Measurements from ENCODE around the gene GALNT4.

GRCh38 chr12:89475203-89475990 is 49.2 kb downstream of the GALNT4 start:
- TF ChIP-seq EZH2 (IDR thresholded peaks at IDR 0.05; ENCODE audit: low read length) (no peak), CTCF (optimal IDR thresholded peaks at IDR 0.05 in 1 of 3, IDR thresholded peaks at IDR 0.05 in 1 of 3, conservative IDR thresholded peaks at IDR 0.05 in 1 of 3; ENCODE audit: extremely low read depth in 1 of 3, insufficient read depth in 2 of 3, low read length in 3 of 3) (no peak)
